Activated T-helper 17 cell treated with anti-CD3 and anti-CD28 coated beads, Interleukin-2, amount 50 U/mL, for 72 hours (primary cell): ENCODE results near the gene HSF4. TPM values are rescaled to one million over a fixed set of nuclear protein-coding genes. Genes with fewer than 3 reads are reported as not detected.
A peak's percentile ranks its signal among the peaks of the same experiment; 100 is the strongest.

ENCODE experiments used
- ATAC-seq: fragments of 150-1000 bp; cut with Tn5 transposase; replicated peaks from 2 replicates; pipeline ENCODE4 v1.10.0; 2021; ENCODE audit warnings: mild to moderate bottlenecking, moderate library complexity
- H3K27ac Mint-ChIP-seq: one replicate; pipeline ENCODE4 v1.8.0; 2022; ENCODE audit warnings: mixed read lengths
- H3K27me3 Mint-ChIP-seq: one replicate; pipeline ENCODE4 v1.8.0; 2022; ENCODE audit warnings: mixed read lengths
- H3K36me3 Mint-ChIP-seq: one replicate; pipeline ENCODE4 v1.8.0; 2022; ENCODE audit warnings: low read depth, mild to moderate bottlenecking, mixed read lengths
- H3K4me1 Mint-ChIP-seq: one replicate; pipeline ENCODE4 v1.8.0; 2022; ENCODE audit warnings: mixed read lengths
- H3K4me3 Mint-ChIP-seq: one replicate; pipeline ENCODE4 v1.8.0; 2022; ENCODE audit warnings: mild to moderate bottlenecking, mixed read lengths
- H3K9me3 Mint-ChIP-seq: one replicate; pipeline ENCODE4 v1.8.0; 2022; ENCODE audit warnings: mixed read lengths
- total RNA-seq, 2 donors: library from RNA; stranded (reverse); gene quantifications; one replicate each; pipeline ENCODE4 v1.2.3, GENCODE V29; 2022

The HSF4 gene
- total RNA-seq, 2 donors from 2014 or later: 71.3 to 325 TPM

- no peak for ATAC-seq
- Mint-ChIP-seq H3K27me3 (no peaks in the 10 kb centered on the region), H3K4me3 (no peak overlapping the region), H3K9me3 (no peaks in the 10 kb centered on the region), H3K27ac (peak overlapping the region; percentile 41), H3K4me1 (peaks cover 5% of the 10 kb centered on the region), H3K36me3 (peaks cover 72% of the 10 kb centered on the region)
These were observed 18.8 kb upstream of the HSF4 start for GRCh38 chr16:67145746-67146145.

GRCh38 chr16:67146523-67147357, 17.8 kb upstream of the HSF4 start:
- Mint-ChIP-seq H3K36me3 (peaks cover 66% of the 10 kb centered on the region), H3K27me3 (no peaks in the 10 kb centered on the region), H3K4me3 (no peak overlapping the region), H3K4me1 (peaks cover 5% of the 10 kb centered on the region), H3K9me3 (no peaks in the 10 kb centered on the region), H3K27ac (peak overlapping the region; percentile 59)
- ATAC-seq: no peak

GRCh38 chr16:67147437-67148140, 17.0 kb upstream of the HSF4 start:
- Mint-ChIP-seq H3K4me3 (no peak overlapping the region), H3K4me1 (peaks cover 5% of the 10 kb centered on the region), H3K27ac (peak overlapping the region; percentile 16), H3K27me3 (no peaks in the 10 kb centered on the region), H3K9me3 (no peaks in the 10 kb centered on the region), H3K36me3 (peaks cover 65% of the 10 kb centered on the region)
- ATAC-seq: no peak

GRCh38 chr16:67148221-67148620, 16.3 kb upstream of the HSF4 start:
- peaks cover 11% of the 10 kb centered on the region for H3K4me1 Mint-ChIP-seq
- H3K36me3 Mint-ChIP-seq: peaks cover 59% of the 10 kb centered on the region
- peak overlapping the region; percentile 58 for H3K27ac Mint-ChIP-seq
- H3K27me3 Mint-ChIP-seq: no peaks in the 10 kb centered on the region
- H3K4me3 Mint-ChIP-seq: peak overlapping the region; percentile 62
- no peak for ATAC-seq
- no peaks in the 10 kb centered on the region for H3K9me3 Mint-ChIP-seq

GRCh38 chr16:67148656-67149275, 15.8 kb upstream of the HSF4 start:
- Mint-ChIP-seq H3K27me3 (no peaks in the 10 kb centered on the region), H3K4me3 (peak overlapping the region; percentile 62), H3K4me1 (peaks cover 13% of the 10 kb centered on the region), H3K9me3 (no peaks in the 10 kb centered on the region), H3K27ac (peak overlapping the region; percentile 58), H3K36me3 (peaks cover 57% of the 10 kb centered on the region)
- ATAC-seq: no peak

- Mint-ChIP-seq H3K27me3 (no peaks in the 10 kb centered on the region), H3K4me1 (peaks cover 13% of the 10 kb centered on the region), H3K27ac (peak overlapping the region; percentile 58), H3K36me3 (peaks cover 56% of the 10 kb centered on the region), H3K9me3 (no peaks in the 10 kb centered on the region), H3K4me3 (peak overlapping the region; percentile 62)
- ATAC-seq: no peak
These were observed 15.1 kb upstream of the HSF4 start for GRCh38 chr16:67149276-67150046.

GRCh38 chr16:67150047-67150832, 14.3 kb upstream of the HSF4 start:
- H3K27ac Mint-ChIP-seq: no peak overlapping the region
- no peaks in the 10 kb centered on the region for H3K9me3 Mint-ChIP-seq
- H3K36me3 Mint-ChIP-seq: peaks cover 48% of the 10 kb centered on the region
- H3K27me3 Mint-ChIP-seq: no peaks in the 10 kb centered on the region
- H3K4me1 Mint-ChIP-seq: peaks cover 13% of the 10 kb centered on the region
- H3K4me3 Mint-ChIP-seq: peak overlapping the region; percentile 77
- peak; percentile 82 for ATAC-seq

GRCh38 chr16:67150833-67151396, 13.6 kb upstream of the HSF4 start, which contains the start of gene B3GNT9:
Gene B3GNT9 (minus strand): TSS chr16:67150998. CDS start chr16:67150485, 513 bp downstream.
- Mint-ChIP-seq H3K27ac (peak within 1 kb of the TSS; percentile 75), H3K9me3 (no peaks in the 10 kb centered on the region), H3K36me3 (peaks cover 43% of the 10 kb centered on the region), H3K27me3 (no peaks in the 10 kb centered on the region), H3K4me3 (peak within 1 kb of the TSS; percentile 77), H3K4me1 (peaks cover 15% of the 10 kb centered on the region)
- ATAC-seq: peak; percentile 66

- H3K4me1 Mint-ChIP-seq: peaks cover 21% of the 10 kb centered on the region
- peak overlapping the region; percentile 77 for H3K4me3 Mint-ChIP-seq
- peaks cover 40% of the 10 kb centered on the region for H3K36me3 Mint-ChIP-seq
- H3K27ac Mint-ChIP-seq: peak overlapping the region; percentile 75
- H3K9me3 Mint-ChIP-seq: no peaks in the 10 kb centered on the region
- no peaks in the 10 kb centered on the region for H3K27me3 Mint-ChIP-seq
- ATAC-seq: no peak
These were observed 13.0 kb upstream of the HSF4 start for GRCh38 chr16:67151431-67152097.

- peaks cover 39% of the 10 kb centered on the region for H3K36me3 Mint-ChIP-seq
- no peaks in the 10 kb centered on the region for H3K9me3 Mint-ChIP-seq
- peaks cover 38% of the 10 kb centered on the region for H3K4me1 Mint-ChIP-seq
- no peak for ATAC-seq
- H3K4me3 Mint-ChIP-seq: peak overlapping the region; percentile 94
- no peak overlapping the region for H3K27ac Mint-ChIP-seq
- H3K27me3 Mint-ChIP-seq: no peaks in the 10 kb centered on the region
These were observed 9.8 kb upstream of the HSF4 start for GRCh38 chr16:67154578-67155294.

GRCh38 chr16:67155295-67156142, 9.0 kb upstream of the HSF4 start:
- H3K9me3 Mint-ChIP-seq: no peaks in the 10 kb centered on the region
- peaks cover 38% of the 10 kb centered on the region for H3K4me1 Mint-ChIP-seq
- H3K4me3 Mint-ChIP-seq: peak overlapping the region; percentile 94
- peak; percentile 35 for ATAC-seq
- H3K27me3 Mint-ChIP-seq: no peaks in the 10 kb centered on the region
- peaks cover 46% of the 10 kb centered on the region for H3K36me3 Mint-ChIP-seq
- no peak overlapping the region for H3K27ac Mint-ChIP-seq
